MM.1S (cell line): ENCODE measurements around the gene NCKAP5.

ENCODE experiments used
- DNase-seq: peaks from one replicate; pipeline ENCODE4 v3.0.0-alpha.2; 2015
- H2AFZ ChIP-seq: fragments of 300-600 bp; sonication (generic); 2 replicates; pipeline ENCODE4 v1.6.0; 2016; ENCODE audit warnings: antibody characterized with exemption, low read length
- H3F3A ChIP-seq: fragments of 300-600 bp; sonication (generic); 2 replicates; pipeline ENCODE4 v1.6.1; 2016; ENCODE audit warnings: mild to moderate bottlenecking, antibody characterized with exemption, low read length, moderate library complexity, mixed read lengths; ENCODE audit not compliant: insufficient read depth
- H3K27ac ChIP-seq: fragments of 300-600 bp; sonication (generic); 2 replicates; pipeline ENCODE4 v1.5.1; 2016; ENCODE audit warnings: mild to moderate bottlenecking, low read length
- H3K27me3 ChIP-seq: fragments of 300-600 bp; sonication (generic); replicated peaks from 2 replicates; pipeline ENCODE4 v1.6.0; 2016; ENCODE audit warnings: low read length; ENCODE audit not compliant: insufficient read depth
- H3K36me3 ChIP-seq: fragments of 300-600 bp; sonication (generic); replicated peaks from 2 replicates; pipeline ENCODE4 v1.6.1; 2016; ENCODE audit warnings: mild to moderate bottlenecking, low read length, mixed read lengths; ENCODE audit not compliant: insufficient read depth
- H3K4me1 ChIP-seq: fragments of 300-600 bp; sonication (generic); 2 replicates; pipeline ENCODE4 v1.6.1; 2016; ENCODE audit warnings: low read length, mixed read lengths
- H3K4me2 ChIP-seq: fragments of 300-600 bp; sonication (generic); 2 replicates; pipeline ENCODE4 v1.6.0; 2016; ENCODE audit warnings: low read depth, low read length
- H3K4me3 ChIP-seq: fragments of 300-600 bp; sonication (generic); 2 replicates; pipeline ENCODE4 v1.5.1; 2016; ENCODE audit warnings: low read length, mixed read lengths
- H3K79me2 ChIP-seq: fragments of 300-600 bp; sonication (generic); 2 replicates; pipeline ENCODE4 v1.6.1; 2016; ENCODE audit warnings: mixed run types, low read length, mixed read lengths
- H3K9ac ChIP-seq: fragments of 300-600 bp; sonication (generic); 2 replicates; pipeline ENCODE4 v1.6.1; 2016; ENCODE audit warnings: low read length, mixed read lengths
- H3K9me2 ChIP-seq: fragments of 300-600 bp; sonication (generic); replicated peaks from 2 replicates; pipeline ENCODE4 v1.6.1; 2016; ENCODE audit warnings: mild to moderate bottlenecking, low read length, mixed read lengths; ENCODE audit not compliant: insufficient read depth
- H3K9me3 ChIP-seq: fragments of 300-600 bp; sonication (generic); replicated peaks from 2 replicates; pipeline ENCODE4 v1.6.1; 2016; ENCODE audit warnings: mild to moderate bottlenecking, low read length, mixed read lengths; ENCODE audit not compliant: insufficient read depth
- H4K20me1 ChIP-seq: fragments of 300-600 bp; sonication (generic); 2 replicates; pipeline ENCODE4 v1.6.1; 2016; ENCODE audit warnings: mild to moderate bottlenecking, low read length, moderate library complexity, mixed read lengths; ENCODE audit not compliant: insufficient read depth
- EZH2 ChIP-seq: fragments of 300-600 bp; sonication (generic); optimal IDR thresholded peaks from 2 replicates; pipeline ENCODE3; 2017; ENCODE audit warnings: low read depth, mild to moderate bottlenecking, antibody characterized with exemption, low read length, mixed read lengths
- EZH2phosphoT487 ChIP-seq: fragments of 300-600 bp; sonication (generic); IDR thresholded peaks from 2 replicates; pipeline ENCODE4 v1.6.1; 2018; ENCODE audit warnings: antibody characterized with exemption, low read length
- TF ChIP-seq, protein P1 (sequence below): fragments of 300-600 bp; sonication (generic); IDR thresholded peaks from 2 replicates; pipeline ENCODE4 v1.5.1; 2016; ENCODE audit warnings: antibody characterized with exemption, low read length, mixed read lengths

The NCKAP5 gene

DNA sequence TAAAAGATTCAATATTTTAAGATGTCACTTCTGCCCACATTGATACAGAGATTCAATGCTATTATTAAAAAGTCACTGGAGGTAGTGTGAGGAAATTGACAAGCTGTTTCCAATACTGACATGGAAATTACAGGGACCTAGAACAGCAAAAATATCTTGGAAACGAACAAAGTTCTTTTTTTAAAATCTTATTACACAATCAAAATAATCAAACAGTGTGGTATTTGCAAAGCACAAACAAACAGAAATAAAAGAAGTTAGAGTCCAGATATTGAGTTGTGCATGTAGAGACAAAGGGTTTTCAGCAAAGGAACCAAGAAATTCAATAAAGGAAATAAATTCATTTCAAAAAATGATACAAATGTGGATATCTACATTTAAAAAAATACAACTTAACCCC, 369.6 kb downstream of the NCKAP5 start:
- Histone ChIP-seq H3K9me2 (no peaks in the 10 kb centered on the region; the same call in 1 of the 2 replicates), H3K4me3 (no peak overlapping the region), H3K36me3 (no peaks in the 10 kb centered on the region), H3K27ac (no peak overlapping the region), H3F3A (no peaks in the 10 kb centered on the region), H3K4me2 (no peak overlapping the region), H3K4me1 (no peaks in the 10 kb centered on the region), H3K9ac (no peak overlapping the region), H3K9me3 (no peaks in the 10 kb centered on the region), H3K27me3 (no peaks in the 10 kb centered on the region), H2AFZ (no peak overlapping the region), H4K20me1 (no peaks in the 10 kb centered on the region), H3K79me2 (no peaks in the 10 kb centered on the region)
- no peak for DNase-seq
- TF ChIP-seq EZH2 (no peak), EZH2phosphoT487 (no peak)
- TF ChIP-seq, protein P1, sequence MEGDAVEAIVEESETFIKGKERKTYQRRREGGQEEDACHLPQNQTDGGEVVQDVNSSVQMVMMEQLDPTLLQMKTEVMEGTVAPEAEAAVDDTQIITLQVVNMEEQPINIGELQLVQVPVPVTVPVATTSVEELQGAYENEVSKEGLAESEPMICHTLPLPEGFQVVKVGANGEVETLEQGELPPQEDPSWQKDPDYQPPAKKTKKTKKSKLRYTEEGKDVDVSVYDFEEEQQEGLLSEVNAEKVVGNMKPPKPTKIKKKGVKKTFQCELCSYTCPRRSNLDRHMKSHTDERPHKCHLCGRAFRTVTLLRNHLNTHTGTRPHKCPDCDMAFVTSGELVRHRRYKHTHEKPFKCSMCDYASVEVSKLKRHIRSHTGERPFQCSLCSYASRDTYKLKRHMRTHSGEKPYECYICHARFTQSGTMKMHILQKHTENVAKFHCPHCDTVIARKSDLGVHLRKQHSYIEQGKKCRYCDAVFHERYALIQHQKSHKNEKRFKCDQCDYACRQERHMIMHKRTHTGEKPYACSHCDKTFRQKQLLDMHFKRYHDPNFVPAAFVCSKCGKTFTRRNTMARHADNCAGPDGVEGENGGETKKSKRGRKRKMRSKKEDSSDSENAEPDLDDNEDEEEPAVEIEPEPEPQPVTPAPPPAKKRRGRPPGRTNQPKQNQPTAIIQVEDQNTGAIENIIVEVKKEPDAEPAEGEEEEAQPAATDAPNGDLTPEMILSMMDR = no peak

GRCh38 chr2:133197156-133197555, 371.1 kb downstream of the NCKAP5 start:
- Histone ChIP-seq H3K36me3 (no peaks in the 10 kb centered on the region), H3K27me3 (no peaks in the 10 kb centered on the region), H3K9ac (no peak overlapping the region), H2AFZ (no peak overlapping the region), H3K4me2 (no peak overlapping the region), H3K4me1 (no peaks in the 10 kb centered on the region), H3K79me2 (no peaks in the 10 kb centered on the region), H3K9me3 (no peaks in the 10 kb centered on the region), H3K4me3 (no peak overlapping the region), H3F3A (no peaks in the 10 kb centered on the region), H3K27ac (no peak overlapping the region), H4K20me1 (no peaks in the 10 kb centered on the region), H3K9me2 (no peaks in the 10 kb centered on the region; the same call in 1 of the 2 replicates)
- TF ChIP-seq EZH2 (no peak), EZH2phosphoT487 (no peak)
- TF ChIP-seq, protein P1 = no peak
- no peak for DNase-seq

- Histone ChIP-seq H3K27me3 (no peaks in the 10 kb centered on the region), H3K4me3 (no peak overlapping the region), H3K4me1 (no peaks in the 10 kb centered on the region), H4K20me1 (no peaks in the 10 kb centered on the region), H3K27ac (no peak overlapping the region), H3K9ac (no peak overlapping the region), H3K36me3 (no peaks in the 10 kb centered on the region), H3K9me3 (no peaks in the 10 kb centered on the region), H3F3A (no peaks in the 10 kb centered on the region), H3K9me2 (no peaks in the 10 kb centered on the region; the same call in 1 of the 2 replicates), H2AFZ (no peak overlapping the region), H3K79me2 (no peaks in the 10 kb centered on the region), H3K4me2 (no peak overlapping the region)
- no peak for TF ChIP-seq EZH2phosphoT487
- TF ChIP-seq EZH2 = no peak
- TF ChIP-seq, protein P1 = no peak
- DNase-seq = no peak
Observed at GRCh38 chr2:133194777-133195335, 373.4 kb downstream of the NCKAP5 start.
